Activated CD8-positive, alpha-beta T cell treated with anti-CD3 and anti-CD28 coated beads for 36 hours (primary cell): ENCODE measurements around the gene ASCC3. TPM values are rescaled to one million over a fixed set of nuclear protein-coding genes. Genes with fewer than 3 reads are reported as not detected.
"Not testable (repeated sequence)": the region's sequence is repeated elsewhere in the genome, so short reads cannot be mapped to it uniquely, and the experiment has no call there.

Source experiments
- ATAC-seq: fragments of 200-7000 bp; cut with Tn5 transposase; one replicate; pipeline ENCODE4 v1.10.0; 2021; ENCODE audit warnings: mild to moderate bottlenecking, moderate library complexity
- CTCF ChIA-PET: fragments of 350-600 bp; sonication (Branson Sonifier 250); formaldehyde crosslinking; loops from one replicate; lab custom pipeline; 2021; ENCODE audit warnings: antibody characterized with exemption; lab: Charles Lee
- POLR2A ChIA-PET: fragments of 350-600 bp; sonication (Branson Sonifier 250); formaldehyde crosslinking; loops from one replicate; lab custom pipeline; 2021; ENCODE audit warnings: antibody characterized with exemption; lab: Charles Lee
- DNase-seq: peaks from one replicate; pipeline ENCODE4 v3.0.0-alpha.2; 2020
- H3K27ac Mint-ChIP-seq: one replicate; pipeline ENCODE4 v1.8.0; 2021; ENCODE audit warnings: mild to moderate bottlenecking, mixed read lengths
- H3K27me3 Mint-ChIP-seq: one replicate; pipeline ENCODE4 v1.8.0; 2021; ENCODE audit warnings: mixed read lengths
- H3K36me3 Mint-ChIP-seq: one replicate; pipeline ENCODE4 v1.8.0; 2021; ENCODE audit warnings: low read depth, mixed read lengths
- H3K4me1 Mint-ChIP-seq: one replicate; pipeline ENCODE4 v1.8.0; 2021; ENCODE audit warnings: low read depth, mixed read lengths
- H3K4me3 Mint-ChIP-seq: one replicate; pipeline ENCODE4 v1.8.0; 2021; ENCODE audit warnings: mild to moderate bottlenecking, moderate library complexity, mixed read lengths
- H3K9me3 Mint-ChIP-seq: one replicate; pipeline ENCODE4 v1.8.0; 2021; ENCODE audit warnings: mixed read lengths
- CTCF ChIP-seq: fragments of 200-600 bp; IDR thresholded peaks from one replicate; pipeline ENCODE4 v1.8.0; 2022; ENCODE audit warnings: antibody characterized with exemption, mild to moderate bottlenecking
- intact Hi-C: fragments of 100-400 bp; cut with micrococcal nuclease; formaldehyde crosslinking; loops from one replicate; pipeline ENCODE4 v1.10.0; 2022
- total RNA-seq, 2 experiments: library from RNA; stranded (reverse); gene quantifications; one replicate each; pipeline ENCODE4 v1.2.3, GENCODE V29; 2021

ASCC3 gene
- total RNA-seq, 2 experiments from 2014 or later, result 50.2 to 50.5 TPM

- TF ChIP-seq CTCF, result no peak
- DNase-seq (no peak), ATAC-seq (no peak)
- ChIA-PET POLR2A (no interaction called here), CTCF (interaction anchor here (1.6 kb wide), 1 partner anchor 14 kb away, joined by 3 read pairs; no protein-coding TSS in a partner anchor)
- peaks cover 2% of the 10 kb centered on the region for H3K9me3 Mint-ChIP-seq
- H3K36me3 Mint-ChIP-seq, result no peaks in the 10 kb centered on the region
- no peak overlapping the region for H3K4me3 Mint-ChIP-seq
- no peaks in the 10 kb centered on the region for H3K4me1 Mint-ChIP-seq
- no peaks in the 10 kb centered on the region for H3K27me3 Mint-ChIP-seq
- H3K27ac Mint-ChIP-seq, result no peak overlapping the region
- intact Hi-C loops, result no loop called here
Measured at GRCh38 chr6:100893743-100894142, 12.6 kb upstream of the ASCC3 start.

GRCh38 chr6:100892693-100893092 is 11.6 kb upstream of the ASCC3 start:
- POLR2A ChIA-PET, result interaction anchor here (0.7 kb wide), 1 partner anchor 190 kb away, joined by 3 read pairs; no protein-coding TSS in a partner anchor
- no peak overlapping the region for H3K27ac Mint-ChIP-seq
- no peaks in the 10 kb centered on the region for H3K4me1 Mint-ChIP-seq
- CTCF ChIA-PET, result no interaction called here
- TF ChIP-seq CTCF, result no peak
- no peaks in the 10 kb centered on the region for H3K36me3 Mint-ChIP-seq
- no peaks in the 10 kb centered on the region for H3K27me3 Mint-ChIP-seq
- no peaks in the 10 kb centered on the region for H3K9me3 Mint-ChIP-seq
- ATAC-seq (no peak), DNase-seq (no peak)
- no peak overlapping the region for H3K4me3 Mint-ChIP-seq
- intact Hi-C loops, result no loop called here

GRCh38 chr6:100892116-100892515 is 11.0 kb upstream of the ASCC3 start:
- Mint-ChIP-seq H3K27me3 (no peaks in the 10 kb centered on the region), H3K4me1 (no peaks in the 10 kb centered on the region), H3K36me3 (no peaks in the 10 kb centered on the region), H3K9me3 (no peaks in the 10 kb centered on the region), H3K4me3 (no peak overlapping the region), H3K27ac (no peak overlapping the region)
- no peak for TF ChIP-seq CTCF
- DNase-seq, result no peak
- CTCF ChIA-PET, result no interaction called here
- no peak for ATAC-seq
- intact Hi-C loops, result no loop called here
- POLR2A ChIA-PET, result interaction anchor here (0.7 kb wide), 1 partner anchor 191 kb away, joined by 3 read pairs; no protein-coding TSS in a partner anchor

GRCh38 chr6:100891079-100891478 is 9.9 kb upstream of the ASCC3 start:
- Mint-ChIP-seq H3K4me1 (no peaks in the 10 kb centered on the region), H3K4me3 (no peak overlapping the region), H3K27ac (no peak overlapping the region), H3K9me3 (no peaks in the 10 kb centered on the region), H3K27me3 (no peaks in the 10 kb centered on the region), H3K36me3 (no peaks in the 10 kb centered on the region)
- DNase-seq (no peak), ATAC-seq (no peak)
- ChIA-PET CTCF (interaction anchor here (1.2 kb wide), 1 partner anchor 9 kb away, joined by 3 read pairs; no protein-coding TSS in a partner anchor), POLR2A (no interaction called here)
- intact Hi-C loops, result no loop called here
- TF ChIP-seq CTCF, result no peak

- ATAC-seq, H3K27me3 Mint-ChIP-seq, H3K27ac Mint-ChIP-seq, intact Hi-C loops, POLR2A ChIA-PET, H3K36me3 Mint-ChIP-seq, H3K9me3 Mint-ChIP-seq, H3K4me1 Mint-ChIP-seq, H3K4me3 Mint-ChIP-seq, DNase-seq: not testable (repeated sequence)
- CTCF ChIA-PET, result interaction anchor here (1.2 kb wide), 1 partner anchor 9 kb away, joined by 3 read pairs; no protein-coding TSS in a partner anchor
Measured at GRCh38 chr6:100890646-100891045, 9.5 kb upstream of the ASCC3 start.

GRCh38 chr6:100889351-100889750 is 8.2 kb upstream of the ASCC3 start:
- H3K4me3 Mint-ChIP-seq, result no peak overlapping the region
- POLR2A ChIA-PET, result no interaction called here
- no peaks in the 10 kb centered on the region for H3K27me3 Mint-ChIP-seq
- no peak for DNase-seq
- no peaks in the 10 kb centered on the region for H3K36me3 Mint-ChIP-seq
- ATAC-seq, result no peak
- TF ChIP-seq CTCF, result no peak
- CTCF ChIA-PET, result no interaction called here
- no peak overlapping the region for H3K27ac Mint-ChIP-seq
- intact Hi-C loops, result no loop called here
- H3K4me1 Mint-ChIP-seq, result no peaks in the 10 kb centered on the region
- H3K9me3 Mint-ChIP-seq, result no peaks in the 10 kb centered on the region
